H1 (cell line): ENCODE results near the gene TSPAN15. TPM values are rescaled to one million over a fixed set of nuclear protein-coding genes. Genes with fewer than 3 reads are reported as not detected.

Experiments used
- CTCF ChIA-PET: fragments of 300-600 bp; sonication (Branson Sonifier 250); formaldehyde crosslinking; loops from one replicate; lab custom pipeline; 2021; ENCODE audit not compliant: partially characterized antibody; lab: Charles Lee
- POLR2A ChIA-PET: fragments of 300-600 bp; sonication (Branson Sonifier 250); formaldehyde crosslinking; loops from one replicate; lab custom pipeline; 2021; ENCODE audit warnings: inconsistent platforms; ENCODE audit not compliant: partially characterized antibody; lab: Charles Lee
- DNase-seq, 2 experiments: peaks; one replicate each; pipeline versions ENCODE4 v3.0.0 to v3.0.0-alpha.2; 2010 to 2022; ENCODE audit warnings: low spot score in 2 of 2, low read depth in 1 of 2, mixed read lengths in 1 of 2
- FAIRE-seq: peaks from 2 replicates; lab custom pipeline; 2011; peaks lifted over from hg19 to GRCh38; lab: Jason Lieb, UNC
- H2AFZ ChIP-seq: 2 replicates; pipeline ENCODE4 v1.8.1; 2012; ENCODE audit warnings: low read length, inconsistent platforms
- H2AK5ac ChIP-seq: 2 replicates; pipeline ENCODE4 v1.6.1; 2013; ENCODE audit warnings: low read depth, low read length
- H2BK120ac ChIP-seq: replicated peaks from 2 replicates; pipeline ENCODE3; 2013; ENCODE audit warnings: low read depth, low read length, inconsistent platforms
- H2BK12ac ChIP-seq: 2 replicates; pipeline ENCODE4 v1.6.1; 2013; ENCODE audit warnings: low read depth, low read length
- H2BK15ac ChIP-seq: 2 replicates; pipeline ENCODE4 v1.6.1; 2013; ENCODE audit warnings: low read length
- H2BK20ac ChIP-seq: 2 replicates; pipeline ENCODE4 v1.6.1; 2013; ENCODE audit warnings: low read length
- H2BK5ac ChIP-seq: 2 replicates; pipeline ENCODE4 v1.6.1; 2013; ENCODE audit warnings: low read depth, low read length
- H3K14ac ChIP-seq: 2 replicates; pipeline ENCODE4 v1.6.1; 2013; ENCODE audit warnings: inconsistent platforms; ENCODE audit not compliant: insufficient read length
- H3K18ac ChIP-seq: 2 replicates; pipeline ENCODE4 v1.6.1; 2013; ENCODE audit warnings: low read length; ENCODE audit errors: extremely low read depth
- H3K23ac ChIP-seq: 2 replicates; pipeline ENCODE4 v1.6.1; 2013; ENCODE audit warnings: inconsistent platforms; ENCODE audit not compliant: insufficient read length
- H3K23me2 ChIP-seq: 2 replicates; pipeline ENCODE4 v1.6.1; 2013; ENCODE audit warnings: low read depth, low read length
- H3K27ac ChIP-seq: 2 replicates; pipeline ENCODE4 v1.6.1; 2011; ENCODE audit warnings: low read depth, low read length, inconsistent platforms
- H3K27me3 ChIP-seq, 4 experiments: replicated peaks in 1 of 4; 1 replicate in 1 of 4; 2 replicates in 3 of 4; pipeline versions ENCODE4 v1.6.1 to v1.8.1; 2011 to 2013; ENCODE audit warnings: low read length in 3 of 4, mild to moderate bottlenecking in 3 of 4, inconsistent platforms in 2 of 4, mixed read lengths in 2 of 4, moderate library complexity in 1 of 4; ENCODE audit not compliant: control insufficient read depth in 3 of 4, insufficient read depth in 3 of 4; ENCODE audit errors: extremely low read depth in 1 of 4
- H3K36me3 ChIP-seq, 4 experiments: 2 replicates each; pipeline versions ENCODE4 v1.6.1 to v1.8.1; 2011 to 2013; ENCODE audit warnings: mild to moderate bottlenecking in 4 of 4, low read length in 3 of 4, moderate library complexity in 2 of 4, control low read depth in 1 of 4, inconsistent platforms in 1 of 4; ENCODE audit not compliant: insufficient read depth in 4 of 4, control insufficient read depth in 2 of 4
- H3K4ac ChIP-seq: replicated peaks from 2 replicates; pipeline ENCODE3; 2013; ENCODE audit warnings: low read length, low read depth, mixed read lengths, inconsistent platforms; ENCODE audit not compliant: insufficient read length
- H3K4me1 ChIP-seq, 4 experiments: replicated peaks in 1 of 4; 1 replicate in 1 of 4; 2 replicates in 3 of 4; pipeline versions ENCODE4 v1.6.1 to v1.8.1; 2011 to 2013; ENCODE audit warnings: low read length in 3 of 4, inconsistent platforms in 2 of 4, mixed read lengths in 1 of 4; ENCODE audit not compliant: insufficient read depth in 4 of 4, control insufficient read depth in 3 of 4
- H3K4me2 ChIP-seq, 2 experiments: 2 replicates each; pipeline versions ENCODE4 v1.6.1 to v1.8.1; 2011 to 2013; ENCODE audit warnings: low read depth in 2 of 2, low read length in 2 of 2, control low read depth in 1 of 2, inconsistent platforms in 1 of 2, mild to moderate bottlenecking in 1 of 2; ENCODE audit not compliant: insufficient read depth in 1 of 2
- H3K4me3 ChIP-seq, 4 experiments: fragments of 200-600, 300-600 bp in 1 of 4; sonication (generic), shearing (Covaris generic), sonication (Bioruptor Twin) in 1 of 4; 2 replicates each; pipeline versions ENCODE4 v1.5.1 to v1.8.1; 2011 to 2016; ENCODE audit warnings: low read length in 4 of 4, low read depth in 3 of 4, control low read depth in 2 of 4, inconsistent platforms in 2 of 4, mild to moderate bottlenecking in 2 of 4, mixed read lengths in 1 of 4, moderate library complexity in 1 of 4; ENCODE audit not compliant: insufficient read depth in 2 of 4; ENCODE audit errors: extremely low read depth in 1 of 4
- H3K56ac ChIP-seq: replicated peaks from 2 replicates; pipeline ENCODE3; 2013; ENCODE audit warnings: low read depth, mild to moderate bottlenecking, mixed read lengths, low read length, inconsistent platforms; ENCODE audit not compliant: insufficient read length
- H3K79me1 ChIP-seq: 2 replicates; pipeline ENCODE4 v1.6.1; 2013; ENCODE audit warnings: low read depth, low read length, control low read depth
- H3K79me2 ChIP-seq, 2 experiments: 2 replicates each; pipeline versions ENCODE4 v1.6.1 to v1.8.1; 2012 to 2013; ENCODE audit warnings: low read length in 2 of 2, mild to moderate bottlenecking in 2 of 2, inconsistent platforms in 1 of 2; ENCODE audit not compliant: insufficient read depth in 2 of 2, control insufficient read depth in 1 of 2
- H3K9ac ChIP-seq, 4 experiments: replicated peaks in 1 of 4; 1 replicate in 1 of 4; 2 replicates in 3 of 4; pipeline versions ENCODE4 v1.6.1 to v1.8.1; 2011 to 2013; ENCODE audit warnings: low read depth in 3 of 4, low read length in 3 of 4, control low read depth in 2 of 4, mild to moderate bottlenecking in 2 of 4, moderate library complexity in 2 of 4, inconsistent platforms in 1 of 4; ENCODE audit errors: extremely low read depth in 1 of 4
- H3K9me3 ChIP-seq, 2 experiments: 2 replicates each; pipeline versions ENCODE4 v1.6.1 to v1.8.1; 2012 to 2013; ENCODE audit warnings: mild to moderate bottlenecking in 2 of 2, moderate library complexity in 2 of 2, control low read depth in 1 of 2, inconsistent platforms in 1 of 2, low read depth in 1 of 2, low read length in 1 of 2, mixed read lengths in 1 of 2; ENCODE audit not compliant: insufficient read depth in 2 of 2
- H4K20me1 ChIP-seq, 2 experiments: replicated peaks in 1 of 2; 2 replicates each; pipeline versions ENCODE3 to v1.8.1; 2011 to 2013; ENCODE audit warnings: inconsistent platforms in 2 of 2, low read length in 2 of 2, mild to moderate bottlenecking in 1 of 2; ENCODE audit not compliant: insufficient read depth in 2 of 2, control insufficient read depth in 1 of 2
- H4K5ac ChIP-seq: 2 replicates; pipeline ENCODE4 v1.6.1; 2013; ENCODE audit warnings: low read length, low read depth, mixed read lengths, inconsistent platforms; ENCODE audit not compliant: insufficient read length
- H4K8ac ChIP-seq: 2 replicates; pipeline ENCODE4 v1.8.0; 2013; ENCODE audit warnings: mild to moderate bottlenecking, moderate library complexity, low read length, inconsistent platforms; ENCODE audit not compliant: insufficient read depth; ENCODE audit errors: extremely low read depth
- H4K91ac ChIP-seq: replicated peaks from 2 replicates; pipeline ENCODE3; 2013; ENCODE audit warnings: low read length, mixed read lengths, inconsistent platforms; ENCODE audit not compliant: insufficient read length
- CBX8 ChIP-seq: fragments of 300-800, 300-1000 bp; sonication (generic); IDR thresholded peaks from 2 replicates; pipeline ENCODE4 v1.7.1; 2016; ENCODE audit warnings: low read depth, low read length, borderline replicate concordance
- GABPA ChIP-seq: IDR thresholded peaks from 2 replicates; pipeline ENCODE4 v1.6.1; 2011; ENCODE audit warnings: mild to moderate bottlenecking, low read length, moderate library complexity, borderline replicate concordance; ENCODE audit not compliant: insufficient read depth
- HDAC2 ChIP-seq, 2 experiments: fragments of 300-600 bp in 1 of 2; sonication (generic) in 1 of 2; IDR thresholded peaks; 2 replicates each; pipeline ENCODE4 v1.6.1; 2011 to 2012; ENCODE audit warnings: low read depth in 2 of 2, low read length in 2 of 2, mild to moderate bottlenecking in 2 of 2, moderate library complexity in 2 of 2, borderline replicate concordance in 1 of 2, inconsistent platforms in 1 of 2
- KDM5A ChIP-seq: fragments of 200-600 bp; IDR thresholded peaks from 2 replicates; pipeline ENCODE4 v1.7.1; 2012; ENCODE audit warnings: mild to moderate bottlenecking, low read length, inconsistent platforms, mixed read lengths
- NANOG ChIP-seq: IDR thresholded peaks from 2 replicates; pipeline ENCODE4 v1.6.1; 2011; ENCODE audit warnings: low read length, low read depth, mild to moderate bottlenecking, inconsistent platforms; ENCODE audit not compliant: insufficient read depth, poor library complexity, severe bottlenecking
- POU5F1 ChIP-seq: IDR thresholded peaks from 2 replicates; pipeline ENCODE4 v1.6.1; 2011; ENCODE audit warnings: low read depth, mild to moderate bottlenecking, low read length, moderate library complexity
- RFX5 ChIP-seq: IDR thresholded peaks from 2 replicates; pipeline ENCODE4 v1.6.1; 2011; ENCODE audit warnings: low read depth, low read length, improper control_type of control experiment, borderline replicate concordance
- RXRA ChIP-seq: IDR thresholded peaks from 2 replicates; pipeline ENCODE4 v1.6.1; 2011; ENCODE audit warnings: low read depth, mild to moderate bottlenecking, low read length, moderate library complexity; ENCODE audit not compliant: insufficient read depth
- SIX5 ChIP-seq: IDR thresholded peaks from 2 replicates; pipeline ENCODE4 v1.6.1; 2011; ENCODE audit warnings: mild to moderate bottlenecking, low read depth, low read length
- WGBS, 2 experiments: shearing (Covaris generic) in 1 of 2; methylation state at CpG; one replicate each; pipeline versions ENCODE4 v1.1.6 to v1.1.7; 2013 to 2015; ENCODE audit warnings: low lambda C conversion rate in 2 of 2, mixed read lengths in 2 of 2, inconsistent platforms in 1 of 2, low coverage in 1 of 2, missing lambda C conversion rate in 1 of 2; ENCODE audit not compliant: insufficient replicate concordance in 2 of 2, insufficient coverage in 1 of 2, insufficient read length in 1 of 2; ENCODE audit errors: extremely low coverage in 1 of 2, missing lambda C conversion rate in 1 of 2; 5-methylcytosine and 5-hydroxymethylcytosine counted together
- polyA plus RNA-seq, 7 experiments: library from polyadenylated mRNA; depleted of rRNA in 3 of 7; stranded (reverse) in 5 of 7; unstranded in 2 of 7; fragments of >200 nt in 5 of 7; fragments of 200-250 nt in 2 of 7; gene quantifications; 1 replicate in 5 of 7; 2 replicates in 1 of 7; 4 replicates in 1 of 7; pipeline versions ENCODE4 v1.2.1 to v1.2.3, GENCODE V29; 2011 to 2013; ENCODE audit warnings: missing spikeins in 2 of 7, mixed read lengths in 2 of 7
- total RNA-seq: library from RNA; stranded (reverse); fragmentation: NEBNext Ultra II Directional; extraction: Animal tissue kit (Norgen Biotek cat#: 25700); gene quantifications from 2 replicates; pipeline ENCODE4 v1.2.1, GENCODE V29; 2021
- TF ChIP-seq, protein P1 (sequence below): IDR thresholded peaks from 2 replicates; pipeline ENCODE4 v1.6.1; 2011; ENCODE audit warnings: low read depth, mild to moderate bottlenecking, low read length; ENCODE audit not compliant: insufficient read depth

Gene TSPAN15
- total and polyA plus RNA-seq, 2 of the 8 experiments (the other 6 are each of a cell fraction or from before 2014, with no cell fraction given) = 9.7 to 20.0 TPM

DNA sequence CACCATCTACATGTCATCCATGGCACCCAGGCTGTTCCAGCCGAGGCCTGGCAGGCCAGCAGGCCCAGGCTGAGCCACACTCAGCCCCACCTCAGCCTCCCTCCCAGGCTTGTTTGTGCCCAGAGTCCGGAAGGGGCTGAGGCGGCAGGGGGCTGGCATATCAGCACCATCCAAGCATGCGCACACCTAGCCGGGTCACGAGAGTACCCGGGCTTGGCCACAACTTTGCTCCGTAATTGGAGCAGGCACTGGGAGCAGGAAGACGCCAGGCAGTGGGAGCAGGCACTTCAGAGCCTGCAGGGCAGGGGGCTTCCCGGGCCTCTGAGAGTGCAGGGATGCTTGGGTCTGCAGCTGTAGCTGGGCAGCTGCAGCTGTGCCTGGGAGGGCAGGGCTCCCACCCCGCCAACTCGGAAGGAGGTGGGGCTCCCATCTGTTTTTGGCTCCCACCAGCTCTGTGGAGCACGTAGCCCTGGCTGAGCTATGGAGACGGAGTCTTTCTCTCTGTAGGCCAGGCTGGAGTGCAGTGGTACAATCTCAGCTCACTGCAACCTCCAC is 15.2 kb upstream of the TSPAN15 start:
- CTCF ChIA-PET = interaction anchor here (1.4 to 2.7 kb wide), 4 partner anchors 8 to 201 kb away, joined by 4 to 21 read pairs (median 8); partner anchors contain the start of gene TSPAN15
- H2BK20ac ChIP-seq = no peak overlapping the region

More for the DNA sequence above, 15.2 kb upstream of the TSPAN15 start:
- Histone ChIP-seq H3K23me2 (no peaks in the 10 kb centered on the region; the same call in 1 of the 2 replicates), H2BK12ac (no peak overlapping the region), H3K18ac (no peak overlapping the region), H3K27me3 (no peaks in the 10 kb centered on the region), H3K9me3 (no peaks in the 10 kb centered on the region), H3K4me2 (no peak overlapping the region), H3K9ac (no peak overlapping the region), H2AFZ (no peak overlapping the region), H4K20me1 (no peaks in the 10 kb centered on the region), H3K79me1 (no peaks in the 10 kb centered on the region), H3K4ac (no peak overlapping the region), H3K4me3 (no peak overlapping the region), H2BK15ac (no peak overlapping the region), H3K36me3 (no peaks in the 10 kb centered on the region), H3K27ac (no peak overlapping the region), H3K23ac (no peak overlapping the region), H3K14ac (no peak overlapping the region), H2BK5ac (no peak overlapping the region), H2AK5ac (no peak overlapping the region), H4K5ac (no peak overlapping the region), H3K79me2 (no peaks in the 10 kb centered on the region), H2BK120ac (no peak overlapping the region), H4K91ac (no peak overlapping the region), H4K8ac (no peak overlapping the region), H3K56ac (no peak overlapping the region), H3K4me1 (no peaks in the 10 kb centered on the region)
- DNase-seq (no peak), FAIRE-seq (no peak)
- POLR2A ChIA-PET = interaction anchor here (1.1 kb wide), 1 partner anchor 12 kb away, joined by 3 read pairs; no protein-coding TSS in a partner anchor
- TF ChIP-seq RFX5 (no peak), SIX5 (no peak), NANOG (no peak), GABPA (no peak), CBX8 (no peak), KDM5A (no peak), POU5F1 (no peak), HDAC2 (IDR thresholded peaks at IDR 0.05; ENCODE audit: borderline replicate concordance in 1 of 2, low read depth in 2 of 2, low read length in 2 of 2) (no peak), RXRA (no peak)
- TF ChIP-seq, protein P1, sequence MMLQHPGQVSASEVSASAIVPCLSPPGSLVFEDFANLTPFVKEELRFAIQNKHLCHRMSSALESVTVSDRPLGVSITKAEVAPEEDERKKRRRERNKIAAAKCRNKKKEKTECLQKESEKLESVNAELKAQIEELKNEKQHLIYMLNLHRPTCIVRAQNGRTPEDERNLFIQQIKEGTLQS = no peak
- 95% methylated on average over 14 of the region's 14 CpGs; no CpG with 5 or more reads in 1 of the 2 experiments for WGBS, 2 experiments
